HG02870 (cell line): ENCODE measurements around the gene GLDC.

ENCODE experiments used
- ATAC-seq: cut with Tn5 transposase; IDR thresholded peaks from one replicate; pipeline ENCODE4 v1.9.1; 2021; ENCODE audit warnings: mild to moderate bottlenecking, moderate library complexity; ENCODE audit not compliant: unreplicated experiment

Gene GLDC

DNA sequence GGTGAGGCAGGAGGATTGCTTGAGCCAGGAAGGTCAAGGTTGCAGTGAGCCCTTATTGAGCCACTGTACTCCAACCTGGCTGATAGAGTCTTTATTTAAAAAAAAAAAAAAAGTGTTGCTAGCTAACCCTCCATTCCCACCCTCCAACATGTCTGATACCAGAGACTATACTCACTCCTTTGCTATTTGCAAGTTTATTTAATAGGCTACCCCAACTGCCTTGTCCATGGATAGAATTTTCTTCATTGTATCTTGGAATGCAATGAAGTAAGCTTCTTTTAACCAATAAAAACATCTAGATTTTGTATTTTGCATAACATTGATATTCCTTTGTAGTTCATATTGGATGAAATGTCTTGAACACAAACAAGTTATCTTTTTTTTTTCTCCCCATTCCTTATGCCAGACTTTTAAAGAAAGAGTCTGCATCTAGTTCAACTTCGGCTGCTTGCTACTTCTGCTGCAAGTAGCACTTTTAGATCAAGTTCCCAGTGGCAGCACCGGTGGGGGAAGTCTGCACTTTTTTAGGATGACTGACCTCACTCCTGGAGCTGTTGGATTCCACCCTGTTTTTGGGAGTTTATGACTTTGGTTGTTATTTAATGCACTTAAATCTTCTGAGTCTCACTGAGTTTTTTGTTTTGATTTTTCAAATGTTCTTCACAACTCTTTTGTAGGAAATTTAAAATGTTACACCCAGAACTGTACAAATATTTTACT is 120.0 kb downstream of the GLDC start:
- ATAC-seq = no peak

DNA sequence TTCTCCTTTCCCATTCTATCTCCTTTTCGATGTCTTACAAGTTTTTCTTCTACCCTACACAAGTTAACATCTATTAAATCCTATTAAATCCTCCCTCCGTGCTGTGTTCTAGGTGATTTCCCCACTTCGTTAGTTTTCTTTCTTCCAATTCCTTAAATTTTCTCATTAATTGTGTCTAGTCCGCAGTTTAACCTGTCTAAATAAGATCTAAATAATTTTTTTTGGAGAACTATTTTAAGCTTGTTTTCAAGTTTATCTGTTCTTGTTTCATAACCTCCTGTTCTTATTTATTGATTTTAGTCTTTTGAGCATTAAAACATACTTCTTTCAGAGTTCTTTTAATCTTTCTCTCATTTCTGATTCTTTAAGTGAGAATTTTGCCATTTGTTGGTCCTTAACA is 123.3 kb downstream of the GLDC start:
- no peak for ATAC-seq

DNA sequence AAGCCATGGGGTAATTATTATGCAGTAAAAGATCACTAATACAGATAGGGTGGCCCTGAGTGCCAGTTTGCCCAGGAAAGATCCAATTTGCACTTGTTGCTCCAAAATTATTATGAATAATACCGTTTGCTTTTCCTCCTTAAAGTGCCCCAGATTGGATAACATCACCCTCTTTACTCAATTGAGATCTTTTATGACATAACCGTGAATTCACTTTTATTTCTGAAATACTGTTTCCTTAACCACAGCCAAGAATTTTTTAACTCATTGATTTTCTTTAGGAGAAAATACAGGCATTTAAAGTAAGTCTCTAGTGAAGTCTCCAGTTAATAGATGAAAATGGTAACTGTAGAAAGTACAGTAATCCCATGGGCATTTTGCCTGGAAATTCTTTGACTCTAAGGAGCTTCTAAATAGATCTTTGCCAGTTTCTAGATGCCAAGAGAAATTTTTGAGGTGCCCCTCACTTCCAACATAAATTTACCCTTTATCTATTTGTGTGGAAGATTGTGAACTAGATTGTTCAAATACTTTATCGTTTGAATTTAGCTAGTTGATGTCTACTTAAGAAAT is 133.4 kb downstream of the GLDC start:
- no peak for ATAC-seq

DNA sequence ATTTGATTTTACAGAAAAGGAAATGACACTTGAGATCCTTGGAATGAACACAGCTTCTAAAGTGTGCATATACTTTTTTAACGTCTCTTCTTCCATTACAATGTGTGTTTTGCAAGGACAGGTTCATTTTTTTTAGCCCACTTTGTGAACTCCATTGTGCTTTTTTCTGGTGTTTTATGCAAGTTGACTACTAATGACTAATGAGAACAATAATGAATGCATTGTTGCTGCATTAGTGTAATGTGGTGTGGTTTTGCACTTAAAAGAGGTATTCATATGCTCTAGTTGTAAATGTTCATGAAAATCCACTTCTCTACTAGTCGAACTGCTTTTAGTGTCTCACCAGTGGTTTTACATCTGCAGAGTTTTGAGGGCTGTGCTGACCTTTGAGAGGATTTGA is 139.0 kb downstream of the GLDC start:
- no peak for ATAC-seq

DNA sequence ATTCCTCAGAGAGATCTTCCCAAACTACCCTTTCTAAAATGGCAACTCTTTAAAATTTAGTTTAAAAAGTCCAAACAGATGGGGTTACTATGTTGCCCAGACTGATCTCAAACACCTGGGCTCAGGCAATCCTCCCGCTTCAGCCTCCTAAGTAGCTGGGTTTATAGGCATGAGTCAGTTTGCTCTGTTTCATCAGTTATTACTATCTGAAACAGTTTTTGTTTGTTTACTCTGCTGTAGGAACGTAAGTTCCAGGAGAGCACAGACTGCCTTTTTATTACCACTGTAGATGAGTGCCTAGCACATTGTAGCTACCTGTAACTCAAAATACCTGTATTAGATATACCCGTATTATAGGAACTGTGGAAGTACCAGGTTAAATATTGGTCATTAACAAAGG is 143.1 kb downstream of the GLDC start:
- no peak for ATAC-seq

DNA sequence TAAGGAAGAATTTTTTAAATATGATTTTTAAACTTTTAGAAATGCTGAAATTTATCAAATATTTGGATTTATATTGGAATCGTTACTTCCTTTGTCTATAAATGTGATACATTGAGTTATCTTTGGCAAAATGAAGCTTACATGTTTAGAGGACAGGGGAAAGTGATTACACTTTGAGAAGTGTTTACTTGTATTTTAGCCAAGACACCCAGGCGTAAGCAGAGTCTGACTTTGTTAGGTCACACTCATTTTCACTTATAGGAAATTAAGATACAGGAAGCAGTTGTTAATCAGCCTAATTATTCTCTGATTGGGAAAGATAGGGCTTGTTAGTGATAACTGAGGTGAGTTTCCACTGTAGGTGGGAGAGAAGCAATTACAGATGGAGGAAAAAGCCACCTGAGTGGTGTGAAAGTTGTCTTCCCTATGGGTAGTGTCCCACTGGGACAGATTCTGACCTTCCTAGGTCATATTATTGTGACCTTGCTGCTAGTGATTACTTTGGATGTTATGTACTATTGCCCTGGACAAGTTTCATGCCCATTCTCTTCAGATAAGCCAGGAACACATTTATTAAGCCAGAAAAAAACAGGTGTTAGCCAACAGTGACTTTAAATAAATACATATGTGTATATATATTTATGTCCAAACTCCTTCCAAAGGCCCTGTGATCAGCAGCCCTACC is 143.9 kb downstream of the GLDC start:
- ATAC-seq = no peak

DNA sequence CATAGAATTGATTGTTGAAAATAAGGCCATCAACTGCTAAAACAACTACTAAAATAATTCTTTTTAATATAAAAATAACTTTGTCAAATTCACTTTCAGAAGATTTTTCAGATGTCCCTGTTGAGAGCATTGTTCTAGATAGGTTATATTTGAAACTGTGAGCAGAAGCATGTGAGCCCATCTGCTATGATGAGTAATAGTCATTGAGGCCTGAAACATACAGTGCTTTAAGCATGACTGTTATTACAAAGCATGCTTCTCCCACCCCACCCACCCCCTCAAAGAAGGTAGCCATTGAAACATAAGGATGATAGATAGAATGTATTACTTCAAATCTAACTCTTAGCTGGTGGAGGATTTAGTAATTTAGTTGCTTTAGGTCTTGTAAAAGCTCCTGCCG is 146.5 kb downstream of the GLDC start:
- no peak for ATAC-seq

DNA sequence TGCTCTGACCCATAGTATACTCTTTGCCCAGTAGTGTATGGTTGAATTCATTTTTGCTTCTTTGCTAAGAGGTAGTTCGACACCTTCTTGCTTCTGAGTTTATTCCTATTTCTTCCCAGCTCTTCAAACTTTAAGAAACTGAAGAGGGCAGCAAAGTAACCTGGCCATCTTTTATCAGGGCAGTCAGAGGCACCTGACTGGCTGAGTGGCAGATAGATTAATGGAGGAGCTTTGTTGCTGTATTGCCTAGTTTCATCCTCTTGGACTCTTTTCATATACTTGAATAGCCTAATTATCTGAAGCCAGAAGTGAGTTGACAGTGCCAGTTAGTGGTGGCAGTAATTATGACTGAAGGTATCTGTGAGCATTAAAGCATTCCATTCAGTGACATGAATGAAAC is 150.1 kb downstream of the GLDC start:
- no peak for ATAC-seq

DNA sequence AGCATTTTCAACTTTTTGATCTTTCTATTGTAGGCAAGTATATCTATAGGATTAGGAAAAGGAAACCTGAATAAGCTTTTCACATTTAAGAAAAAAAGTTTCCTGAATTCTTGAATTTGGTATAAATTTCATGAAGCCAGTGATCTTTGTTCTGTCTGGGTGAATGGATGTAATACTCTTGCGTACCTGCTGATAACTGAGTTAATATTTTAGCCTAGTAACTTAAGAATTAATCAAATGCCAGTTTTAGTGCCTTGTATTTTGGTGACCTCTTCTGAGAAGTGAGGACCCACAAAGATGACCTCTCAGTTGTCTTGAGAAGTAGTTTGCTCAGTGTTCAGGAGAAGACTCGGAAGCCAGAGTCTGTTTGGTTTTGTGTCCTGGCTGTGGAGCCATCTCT is 154.7 kb downstream of the GLDC start:
- ATAC-seq = no peak

DNA sequence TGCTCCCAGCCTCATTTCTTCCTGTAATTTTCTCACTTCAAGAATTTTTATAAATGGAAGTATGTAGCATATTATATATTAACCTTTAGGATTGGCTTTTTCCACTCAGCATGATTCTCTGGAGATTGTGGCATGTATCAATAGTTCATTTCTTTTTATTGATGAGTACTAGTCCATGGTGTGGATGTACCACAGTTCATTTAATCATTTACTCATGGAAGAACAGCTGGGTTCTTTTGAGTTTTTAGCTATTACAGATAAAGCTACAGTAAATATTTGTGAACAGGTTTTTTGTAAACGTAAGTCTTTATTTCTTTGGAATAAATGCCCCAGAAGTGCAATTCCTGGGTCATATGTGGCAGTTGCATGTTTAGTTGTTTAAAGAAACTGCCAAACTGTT is 156.4 kb downstream of the GLDC start:
- no peak for ATAC-seq

DNA sequence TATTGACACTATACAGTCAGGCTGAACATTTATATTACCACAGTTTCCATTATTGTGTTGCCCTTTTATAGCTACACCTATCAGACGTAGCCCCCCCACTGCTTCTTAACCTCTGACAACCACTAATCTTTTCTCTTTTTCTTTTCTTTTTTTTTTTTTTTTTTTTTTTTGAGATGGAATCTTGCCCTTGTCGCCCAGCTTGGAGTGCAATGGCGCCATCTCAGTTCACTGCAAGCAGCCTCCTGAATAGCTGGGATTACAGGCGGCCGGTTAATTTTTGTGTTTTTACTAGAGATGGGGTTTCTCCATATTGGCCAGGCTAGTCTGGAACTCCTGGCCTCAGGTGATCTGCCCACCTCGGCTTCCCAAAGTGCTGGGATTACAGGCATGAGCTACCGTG is 157.1 kb downstream of the GLDC start:
- ATAC-seq = no peak

DNA sequence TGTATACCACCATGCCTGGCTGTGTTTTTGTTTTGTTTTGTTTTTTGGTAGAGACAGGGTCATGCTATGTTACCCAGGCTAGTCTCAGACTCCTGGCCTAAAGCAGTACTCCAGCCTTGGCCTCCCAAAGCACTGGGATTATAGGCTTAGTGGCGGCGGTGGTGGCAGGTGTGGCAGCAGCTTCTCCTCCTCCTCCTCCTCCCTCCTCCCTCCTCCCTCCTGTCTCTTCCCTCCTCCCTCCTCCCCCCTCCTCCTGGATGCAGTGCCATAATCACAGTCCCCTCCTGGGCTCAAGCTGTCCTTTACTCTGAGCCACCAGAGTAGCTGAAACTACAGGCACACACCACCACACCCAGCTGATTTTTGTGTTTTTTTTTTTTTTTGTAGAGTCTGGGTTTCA is 161.3 kb downstream of the GLDC start:
- no peak for ATAC-seq
